ENCODE results near the gene SLC35B4.

DNA sequence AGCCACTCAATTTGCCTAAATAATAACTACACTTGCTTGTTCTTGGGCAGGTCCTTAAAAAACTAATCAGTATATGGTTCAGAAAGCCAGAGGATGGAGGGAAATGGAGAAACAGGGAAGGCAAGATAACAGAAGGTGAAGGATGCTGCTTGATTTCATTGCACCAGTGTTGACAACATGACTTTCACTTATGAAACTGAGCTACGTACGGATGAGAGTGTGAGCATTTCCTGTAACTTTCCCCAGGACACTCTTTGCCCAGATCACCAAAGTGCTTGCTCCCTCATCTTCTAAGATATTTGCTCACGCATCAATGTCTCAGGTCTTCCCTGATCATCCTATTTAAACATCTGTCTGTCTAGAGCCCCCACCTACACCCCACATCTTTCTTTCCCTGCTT is 37.4 kb downstream of the SLC35B4 start:
- TF ChIP-seq GATA2 (IDR thresholded peaks at IDR 0.05; ENCODE audit: low read depth, low read length) (no peak), GATA3 (IDR thresholded peaks at IDR 0.05; ENCODE audit: low read depth, low read length) (no peak)
